B cell (primary cell): ENCODE measurements around the gene NFATC2. TPM values are rescaled to one million over a fixed set of nuclear protein-coding genes. Genes with fewer than 3 reads are reported as not detected.
A peak's percentile ranks its signal among the peaks of the same experiment; 100 is the strongest.

Experiments
- ATAC-seq: fragments of 200-7000 bp; cut with Tn5 transposase; one replicate; pipeline ENCODE4 v1.10.0; 2021; ENCODE audit warnings: low read depth, mild to moderate bottlenecking, moderate number of reproducible peaks, moderate library complexity
- CTCF ChIA-PET: fragments of 350-600 bp; sonication (Branson Sonifier 250); formaldehyde crosslinking; loops from one replicate; lab custom pipeline; 2021; ENCODE audit warnings: antibody characterized with exemption, inconsistent platforms; lab: Charles Lee
- POLR2A ChIA-PET: fragments of 350-600 bp; sonication (Branson Sonifier 250); formaldehyde crosslinking; loops from one replicate; lab custom pipeline; 2021; ENCODE audit warnings: antibody characterized with exemption; lab: Charles Lee
- DNase-seq: peaks from one replicate; pipeline ENCODE4 v3.0.0; 2013
- H2AFZ ChIP-seq: 2 replicates; pipeline ENCODE4 v1.6.1; 2012; ENCODE audit warnings: mild to moderate bottlenecking, low read depth, low read length; ENCODE audit not compliant: insufficient read depth, poor library complexity, severe bottlenecking
- H3K27ac ChIP-seq, 2 donors: 1 replicate in 1 of 2; 2 replicates in 1 of 2; pipeline ENCODE4 v1.5.1; 2012 to 2013; ENCODE audit warnings: low read length in 2 of 2, mild to moderate bottlenecking in 2 of 2, moderate library complexity in 1 of 2
- H3K27me3 ChIP-seq, 4 experiments: fragments of 200-600 bp in 1 of 4; sonication (generic) in 1 of 4; replicated peaks in 1 of 4; 1 replicate in 2 of 4; 2 replicates in 2 of 4; pipeline versions ENCODE4 v1.6.1 to v1.7.0; 2013 to 2016; ENCODE audit warnings: low read length in 3 of 4, mild to moderate bottlenecking in 2 of 4, mixed read lengths in 1 of 4, moderate library complexity in 1 of 4; ENCODE audit not compliant: insufficient read depth in 4 of 4, control insufficient read depth in 3 of 4; ENCODE audit errors: control extremely low read depth in 1 of 4
- H3K36me3 ChIP-seq, 2 experiments: replicated peaks in 1 of 2; 1 replicate in 1 of 2; 2 replicates in 1 of 2; pipeline versions ENCODE4 v1.6.1 to v1.7.1; 2013; ENCODE audit warnings: low read length in 1 of 2; ENCODE audit not compliant: insufficient read depth in 2 of 2, control insufficient read depth in 1 of 2; ENCODE audit errors: control extremely low read depth in 1 of 2, extremely low read depth in 1 of 2
- H3K4me1 ChIP-seq, 2 donors: fragments of 200-600 bp in 1 of 2; sonication (generic) in 1 of 2; 1 replicate in 1 of 2; 2 replicates in 1 of 2; pipeline versions ENCODE4 v1.5.1 to v1.6.1; 2013 to 2017; ENCODE audit warnings: low read length in 2 of 2; ENCODE audit not compliant: control insufficient read depth in 2 of 2, insufficient read depth in 2 of 2
- H3K4me2 ChIP-seq: replicated peaks from 2 replicates; pipeline ENCODE3; 2012; ENCODE audit warnings: mild to moderate bottlenecking, low read depth, low read length; ENCODE audit not compliant: poor library complexity, severe bottlenecking
- H3K4me3 ChIP-seq, 5 experiments: fragments of 200-600 bp in 1 of 5; sonication (generic) in 1 of 5; 1 replicate in 3 of 5; 2 replicates in 2 of 5; pipeline versions ENCODE4 v1.5.1 to v1.7.0; 2011 to 2016; ENCODE audit warnings: low read length in 4 of 5, mild to moderate bottlenecking in 4 of 5, low read depth in 2 of 5, control low read depth in 1 of 5, moderate library complexity in 1 of 5; ENCODE audit not compliant: insufficient read depth in 1 of 5; ENCODE audit errors: control extremely low read depth in 1 of 5, extremely low read depth in 1 of 5
- H3K79me2 ChIP-seq: fragments of 200-600 bp; sonication (generic); one replicate; pipeline ENCODE4 v1.6.0; 2016; ENCODE audit warnings: low read length; ENCODE audit not compliant: control insufficient read depth, insufficient read depth
- H3K9ac ChIP-seq: fragments of 200-600 bp; sonication (generic); 2 replicates; pipeline ENCODE4 v1.6.1; 2017; ENCODE audit warnings: mild to moderate bottlenecking, low read length, moderate library complexity
- H3K9me3 ChIP-seq, 3 donors: one replicate each; pipeline versions ENCODE4 v1.6.1 to v1.7.1; 2013; ENCODE audit warnings: low read length in 2 of 3; ENCODE audit not compliant: control insufficient read depth in 2 of 3, insufficient read depth in 1 of 3; ENCODE audit errors: control extremely low read depth in 1 of 3
- H4K20me1 ChIP-seq: 2 replicates; pipeline ENCODE4 v1.6.0; 2012; ENCODE audit warnings: mild to moderate bottlenecking, low read length; ENCODE audit not compliant: insufficient read depth, control insufficient read depth, poor library complexity, severe bottlenecking
- H3K27ac Mint-ChIP-seq: one replicate; pipeline ENCODE4 v1.8.0; 2021; ENCODE audit warnings: mixed read lengths
- H3K27me3 Mint-ChIP-seq: one replicate; pipeline ENCODE4 v1.8.0; 2021; ENCODE audit warnings: mixed read lengths
- H3K4me1 Mint-ChIP-seq: one replicate; pipeline ENCODE4 v1.8.0; 2021; ENCODE audit warnings: mixed read lengths
- H3K4me3 Mint-ChIP-seq: one replicate; pipeline ENCODE4 v1.8.0; 2021; ENCODE audit warnings: mixed read lengths
- H3K9me3 Mint-ChIP-seq: one replicate; pipeline ENCODE4 v1.8.0; 2022; ENCODE audit warnings: mixed read lengths; ENCODE audit not compliant: insufficient read depth
- EZH2 ChIP-seq: IDR thresholded peaks from 2 replicates; pipeline ENCODE4 v1.6.1; 2012; ENCODE audit warnings: borderline replicate concordance, low read depth, mild to moderate bottlenecking, moderate library complexity, low read length; ENCODE audit not compliant: insufficient read depth, poor library complexity, severe bottlenecking
- WGBS: methylation state at CpG from one replicate; pipeline ENCODE4 v1.1.5; 2013; ENCODE audit warnings: missing lambda C conversion rate; ENCODE audit not compliant: insufficient coverage; 5-methylcytosine and 5-hydroxymethylcytosine counted together
- intact Hi-C: fragments of 100-400 bp; cut with micrococcal nuclease; formaldehyde crosslinking; loops from one replicate; pipeline ENCODE4 v1.10.0; 2022
- polyA plus RNA-seq: library from polyadenylated mRNA; depleted of rRNA; stranded (reverse); fragments of >200 nt; gene quantifications from 2 replicates; pipeline ENCODE4 v1.2.3, GENCODE V29; 2012
- total RNA-seq, 2 donors: library from RNA; stranded (reverse); fragments of 120-200 nt in 1 of 2; gene quantifications; 1 replicate in 1 of 2; 2 replicates in 1 of 2; pipeline versions ENCODE4 v1.2.3 to v1.2.4, GENCODE V29; 2013 to 2022
- TF ChIP-seq, protein P1 (sequence below): fragments of 200-600 bp; IDR thresholded peaks from one replicate; pipeline ENCODE4 v1.8.0; 2022; ENCODE audit warnings: antibody characterized with exemption, mild to moderate bottlenecking

NFATC2 gene
- total and polyA plus RNA-seq, 2 donors (not counting 1 experiment from before 2014, with no cell fraction given): 10.1 to 38.0 TPM

DNA sequence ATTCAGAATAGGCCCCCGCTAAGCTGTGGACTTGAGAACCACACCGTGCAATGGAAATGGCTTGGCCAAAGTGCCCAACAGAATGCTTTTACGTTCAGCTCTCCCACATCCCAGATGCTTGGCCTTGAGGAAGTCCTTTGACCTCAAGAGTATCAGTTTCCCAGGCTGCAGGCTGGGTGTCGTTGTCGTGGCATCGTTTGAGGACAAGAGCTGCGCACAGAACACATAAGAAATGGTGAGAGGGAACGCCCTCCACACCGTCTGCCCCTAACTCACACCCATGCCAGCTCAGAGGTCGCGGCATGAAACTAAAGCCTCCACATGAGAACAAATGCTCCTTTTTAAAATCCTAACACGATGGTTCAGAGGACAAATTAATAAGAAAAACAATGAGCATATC, 37.0 kb downstream of the NFATC2 start:
- H2AFZ ChIP-seq: no peak overlapping the region
- no peaks in the 10 kb centered on the region for H3K27me3 Mint-ChIP-seq
- H3K9ac ChIP-seq: no peak overlapping the region
- H3K9me3 Mint-ChIP-seq: no peaks in the 10 kb centered on the region
- no peaks in the 10 kb centered on the region for H3K27me3 ChIP-seq
- no peak overlapping the region for H3K4me2 ChIP-seq
- H3K27ac Mint-ChIP-seq: peak overlapping the region; percentile 8
- H3K79me2 ChIP-seq: peaks cover 35% of the 10 kb centered on the region
- peaks cover 21 to 45% of the 10 kb centered on the region in 2 donors for H3K4me1 ChIP-seq
- TF ChIP-seq EZH2: no peak
- TF ChIP-seq, protein P1, sequence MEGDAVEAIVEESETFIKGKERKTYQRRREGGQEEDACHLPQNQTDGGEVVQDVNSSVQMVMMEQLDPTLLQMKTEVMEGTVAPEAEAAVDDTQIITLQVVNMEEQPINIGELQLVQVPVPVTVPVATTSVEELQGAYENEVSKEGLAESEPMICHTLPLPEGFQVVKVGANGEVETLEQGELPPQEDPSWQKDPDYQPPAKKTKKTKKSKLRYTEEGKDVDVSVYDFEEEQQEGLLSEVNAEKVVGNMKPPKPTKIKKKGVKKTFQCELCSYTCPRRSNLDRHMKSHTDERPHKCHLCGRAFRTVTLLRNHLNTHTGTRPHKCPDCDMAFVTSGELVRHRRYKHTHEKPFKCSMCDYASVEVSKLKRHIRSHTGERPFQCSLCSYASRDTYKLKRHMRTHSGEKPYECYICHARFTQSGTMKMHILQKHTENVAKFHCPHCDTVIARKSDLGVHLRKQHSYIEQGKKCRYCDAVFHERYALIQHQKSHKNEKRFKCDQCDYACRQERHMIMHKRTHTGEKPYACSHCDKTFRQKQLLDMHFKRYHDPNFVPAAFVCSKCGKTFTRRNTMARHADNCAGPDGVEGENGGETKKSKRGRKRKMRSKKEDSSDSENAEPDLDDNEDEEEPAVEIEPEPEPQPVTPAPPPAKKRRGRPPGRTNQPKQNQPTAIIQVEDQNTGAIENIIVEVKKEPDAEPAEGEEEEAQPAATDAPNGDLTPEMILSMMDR: no peak
- whole genome bisulfite sequencing: 95% methylated on average over 5 of the region's 12 CpGs
- peaks cover 2 to 40% of the 10 kb centered on the region in 2 experiments for H3K36me3 ChIP-seq
- peaks cover 45% of the 10 kb centered on the region for H4K20me1 ChIP-seq
- ATAC-seq: no peak
- no peak for DNase-seq
- POLR2A ChIA-PET: interaction anchor here (0.6 to 0.8 kb wide), 2 partner anchors 547 to 1434 kb away, joined by 3 read pairs; partner anchors contain the start of genes DPM1 and MOCS3
- peaks cover 0 to 13% (median 0%) of the 10 kb centered on the region in 3 donors for H3K9me3 ChIP-seq
- no peak overlapping the region for H3K4me3 Mint-ChIP-seq
- no peak overlapping the region for H3K27ac ChIP-seq
- H3K4me3 ChIP-seq: no peak overlapping the region
- CTCF ChIA-PET: interaction anchor here (0.6 to 2.6 kb wide), 3 partner anchors 14 to 90 kb away, joined by 3 to 10 read pairs (median 3); no protein-coding TSS in a partner anchor
- H3K4me1 Mint-ChIP-seq: peaks cover 53% of the 10 kb centered on the region
- intact Hi-C loops: no loop called here

DNA sequence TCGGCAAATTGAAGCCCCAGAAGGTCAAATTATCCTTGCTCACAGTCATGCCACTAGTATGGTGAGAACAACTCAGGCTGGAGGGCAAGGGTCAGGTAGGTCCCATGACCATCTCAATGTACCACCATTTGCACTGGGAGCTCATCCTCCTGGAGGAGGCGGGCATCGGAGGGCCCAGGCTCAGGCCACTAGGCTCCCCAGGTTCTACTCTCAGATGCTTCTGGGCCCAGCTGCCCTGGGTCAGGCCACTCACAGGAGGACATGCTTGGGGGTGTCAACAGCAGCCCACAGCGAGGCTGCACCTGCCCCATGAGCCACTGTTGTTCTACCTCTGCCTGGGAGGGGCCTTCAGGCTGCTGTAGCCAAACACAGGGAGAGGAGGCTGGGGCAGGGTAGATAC, 39.1 kb downstream of the NFATC2 start:
- no peak for ATAC-seq
- no peak overlapping the region for H3K27ac Mint-ChIP-seq
- CTCF ChIA-PET: interaction anchor here (2.6 kb wide), 1 partner anchor 92 kb away, joined by 10 read pairs; no protein-coding TSS in a partner anchor
- no peak overlapping the region for H3K9ac ChIP-seq
- H3K27ac ChIP-seq: no peak overlapping the region
- H3K4me1 Mint-ChIP-seq: peaks cover 70% of the 10 kb centered on the region
- peaks cover 23% of the 10 kb centered on the region for H4K20me1 ChIP-seq
- POLR2A ChIA-PET: interaction anchor here (1.1 kb wide), 1 partner anchor 38 kb away, joined by 3 read pairs; no protein-coding TSS in a partner anchor
- no peaks in the 10 kb centered on the region for H3K9me3 Mint-ChIP-seq
- H3K9me3 ChIP-seq: peaks cover 0 to 21% (median 0%) of the 10 kb centered on the region in 3 donors
- no peak overlapping the region for H2AFZ ChIP-seq
- H3K4me1 ChIP-seq: peaks cover 40 to 65% of the 10 kb centered on the region in 2 donors
- no peaks in the 10 kb centered on the region for H3K27me3 Mint-ChIP-seq
- H3K4me2 ChIP-seq: no peak overlapping the region
- peaks cover 0 to 25% of the 10 kb centered on the region in 2 experiments for H3K36me3 ChIP-seq
- H3K79me2 ChIP-seq: peaks cover 20% of the 10 kb centered on the region
- no peak overlapping the region for H3K4me3 Mint-ChIP-seq
- H3K4me3 ChIP-seq: no peak overlapping the region
- no peak for TF ChIP-seq EZH2
- TF ChIP-seq, protein P1: no peak
- H3K27me3 ChIP-seq: no peaks in the 10 kb centered on the region
- no peak for DNase-seq
- WGBS: 74% methylated on average over 4 of the region's 4 CpGs
- intact Hi-C loops: loop anchor here (5.0 kb wide), 1 partner anchor 101 kb away; no protein-coding TSS in a partner anchor
